Measurements from ENCODE around the gene IFNAR2.

The IFNAR2 gene

DNA sequence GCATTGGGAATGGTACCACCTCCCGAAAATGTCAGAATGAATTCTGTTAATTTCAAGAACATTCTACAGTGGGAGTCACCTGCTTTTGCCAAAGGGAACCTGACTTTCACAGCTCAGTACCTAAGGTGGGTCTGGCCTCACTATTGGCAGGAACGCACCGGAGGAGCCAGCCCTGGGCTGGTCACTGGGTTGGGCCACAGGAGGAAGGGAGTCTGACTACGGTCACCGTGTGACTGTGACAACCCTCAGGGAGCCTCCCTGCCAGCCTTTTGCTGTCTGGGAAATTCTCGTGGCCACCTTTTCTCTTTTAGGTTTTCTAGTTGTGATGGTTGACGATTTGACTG is 38.6 kb downstream of the IFNAR2 start:
- TF ChIP-seq, protein P1, sequence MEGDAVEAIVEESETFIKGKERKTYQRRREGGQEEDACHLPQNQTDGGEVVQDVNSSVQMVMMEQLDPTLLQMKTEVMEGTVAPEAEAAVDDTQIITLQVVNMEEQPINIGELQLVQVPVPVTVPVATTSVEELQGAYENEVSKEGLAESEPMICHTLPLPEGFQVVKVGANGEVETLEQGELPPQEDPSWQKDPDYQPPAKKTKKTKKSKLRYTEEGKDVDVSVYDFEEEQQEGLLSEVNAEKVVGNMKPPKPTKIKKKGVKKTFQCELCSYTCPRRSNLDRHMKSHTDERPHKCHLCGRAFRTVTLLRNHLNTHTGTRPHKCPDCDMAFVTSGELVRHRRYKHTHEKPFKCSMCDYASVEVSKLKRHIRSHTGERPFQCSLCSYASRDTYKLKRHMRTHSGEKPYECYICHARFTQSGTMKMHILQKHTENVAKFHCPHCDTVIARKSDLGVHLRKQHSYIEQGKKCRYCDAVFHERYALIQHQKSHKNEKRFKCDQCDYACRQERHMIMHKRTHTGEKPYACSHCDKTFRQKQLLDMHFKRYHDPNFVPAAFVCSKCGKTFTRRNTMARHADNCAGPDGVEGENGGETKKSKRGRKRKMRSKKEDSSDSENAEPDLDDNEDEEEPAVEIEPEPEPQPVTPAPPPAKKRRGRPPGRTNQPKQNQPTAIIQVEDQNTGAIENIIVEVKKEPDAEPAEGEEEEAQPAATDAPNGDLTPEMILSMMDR (IDR thresholded peaks at IDR 0.05; ENCODE audit: low read depth, low read length, missing control alignments): no peak
- DNase-seq (ENCODE audit: low read depth): no peak

DNA sequence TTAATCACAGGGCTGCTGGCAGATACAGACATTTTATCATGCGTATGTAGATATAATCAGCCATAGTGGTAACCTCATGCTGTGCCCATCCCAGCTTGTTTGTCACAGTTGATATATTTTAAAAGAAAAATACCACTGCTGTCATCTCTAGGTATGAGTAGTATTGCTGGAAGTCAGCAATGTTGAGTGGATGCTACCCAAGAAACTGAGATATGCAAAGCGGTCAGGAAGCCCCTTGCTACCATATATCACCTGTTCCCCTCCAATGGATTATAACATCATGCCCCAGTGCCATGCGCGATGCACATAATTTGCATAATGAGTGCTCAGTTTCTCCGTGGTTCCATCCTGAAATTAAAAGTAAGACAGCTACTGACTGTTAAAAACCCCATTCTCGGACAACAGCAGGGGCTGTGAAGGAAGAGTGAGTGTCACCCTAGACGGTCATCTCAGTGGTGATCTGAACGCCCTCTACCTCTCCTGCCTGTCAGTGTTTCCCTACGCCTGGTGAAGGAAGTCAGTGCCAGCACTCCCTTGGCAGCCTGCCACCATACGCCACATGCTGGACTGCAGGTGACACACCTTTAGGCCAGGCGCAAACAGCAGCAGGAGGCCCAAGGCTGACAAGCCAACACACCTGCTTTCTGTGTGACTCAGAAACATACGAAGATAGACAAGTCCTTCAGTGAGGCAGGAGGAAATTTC is 39.2 kb downstream of the IFNAR2 start:
- in situ Hi-C loops (cut with HindIII; ENCODE audit: low sequenced_read_pairs): no loop called here
- no peak for DNase-seq (ENCODE audit: low read depth)
- TF ChIP-seq, protein P1 (IDR thresholded peaks at IDR 0.05; ENCODE audit: low read depth, low read length, missing control alignments): no peak
- H3K4me3 ChIP-seq (ENCODE audit: low read depth, low read length): no peak overlapping the region

More for the DNA sequence above, 38.6 kb downstream of the IFNAR2 start:
- H3K4me3 ChIP-seq (ENCODE audit: low read depth, low read length): no peak overlapping the region
- in situ Hi-C loops (cut with HindIII; ENCODE audit: low sequenced_read_pairs): no loop called here

DNA sequence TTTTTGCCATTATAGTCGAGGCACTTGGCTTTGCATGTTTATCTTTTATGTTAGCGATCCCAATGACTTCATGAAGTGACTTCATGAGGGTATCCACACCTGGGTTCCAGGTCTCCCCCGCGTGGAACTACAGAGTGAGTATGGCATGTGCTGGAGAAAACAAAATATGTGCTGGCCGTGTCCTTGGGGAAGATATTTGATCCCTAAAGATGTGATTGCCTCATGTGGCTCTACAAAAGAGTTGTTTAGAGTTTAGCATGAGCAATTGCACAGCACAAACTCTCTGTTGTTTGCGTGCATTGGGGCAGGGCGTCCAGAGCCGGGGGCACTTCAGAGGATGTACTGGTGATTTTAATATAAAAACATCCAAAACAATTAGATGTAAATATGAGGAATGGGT is 41.2 kb downstream of the IFNAR2 start:
- H3K4me3 ChIP-seq (ENCODE audit: low read depth, low read length): no peak overlapping the region
- TF ChIP-seq, protein P1 (IDR thresholded peaks at IDR 0.05; ENCODE audit: low read depth, low read length, missing control alignments): no peak
- no peak for DNase-seq (ENCODE audit: low read depth)
- in situ Hi-C loops (cut with HindIII; ENCODE audit: low sequenced_read_pairs): no loop called here

DNA sequence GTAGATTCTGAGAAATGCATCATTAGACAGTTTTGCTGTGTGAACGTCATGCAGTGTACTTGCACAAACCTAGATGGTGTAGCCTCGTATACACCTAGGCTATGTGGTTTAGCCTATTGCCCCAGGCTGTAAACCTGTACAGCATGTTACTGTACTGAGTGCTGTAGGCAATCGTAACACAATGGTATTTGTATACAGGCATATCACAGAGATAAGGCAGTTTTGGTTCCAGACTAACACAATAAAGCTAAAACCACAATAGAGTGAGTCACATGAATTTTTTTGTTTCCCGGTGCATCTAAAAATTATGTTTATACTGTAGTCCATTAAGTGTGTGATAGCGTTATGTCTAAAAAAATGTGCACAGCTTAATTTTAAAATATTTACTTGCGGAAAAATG is 43.3 kb downstream of the IFNAR2 start:
- H3K4me3 ChIP-seq (ENCODE audit: low read depth, low read length): no peak overlapping the region
- TF ChIP-seq, protein P1 (IDR thresholded peaks at IDR 0.05; ENCODE audit: low read depth, low read length, missing control alignments): no peak
- in situ Hi-C loops (cut with HindIII; ENCODE audit: low sequenced_read_pairs): no loop called here
- no peak for DNase-seq (ENCODE audit: low read depth)

DNA sequence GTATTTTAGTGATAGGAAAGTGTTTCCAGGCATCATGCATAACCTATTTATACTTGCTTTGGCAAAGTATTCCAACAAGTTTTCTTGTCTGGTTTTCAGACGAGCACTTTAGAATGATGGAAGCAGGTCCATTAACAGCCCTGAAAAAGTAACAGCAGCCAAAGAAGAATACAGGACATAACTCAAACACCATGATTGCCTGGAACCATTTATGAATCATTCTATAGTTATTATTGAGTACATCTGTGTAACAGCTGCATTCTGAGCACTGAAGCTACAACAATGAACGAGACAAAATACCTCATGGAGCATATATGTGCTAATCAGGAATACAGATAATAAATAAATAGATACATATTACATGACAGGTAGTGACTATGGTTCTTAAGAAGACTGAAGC is 49.0 kb downstream of the IFNAR2 start:
- H3K4me3 ChIP-seq (ENCODE audit: low read depth, low read length): no peak overlapping the region
- TF ChIP-seq, protein P1 (IDR thresholded peaks at IDR 0.05; ENCODE audit: low read depth, low read length, missing control alignments): no peak
- in situ Hi-C loops (cut with HindIII; ENCODE audit: low sequenced_read_pairs): no loop called here

DNA sequence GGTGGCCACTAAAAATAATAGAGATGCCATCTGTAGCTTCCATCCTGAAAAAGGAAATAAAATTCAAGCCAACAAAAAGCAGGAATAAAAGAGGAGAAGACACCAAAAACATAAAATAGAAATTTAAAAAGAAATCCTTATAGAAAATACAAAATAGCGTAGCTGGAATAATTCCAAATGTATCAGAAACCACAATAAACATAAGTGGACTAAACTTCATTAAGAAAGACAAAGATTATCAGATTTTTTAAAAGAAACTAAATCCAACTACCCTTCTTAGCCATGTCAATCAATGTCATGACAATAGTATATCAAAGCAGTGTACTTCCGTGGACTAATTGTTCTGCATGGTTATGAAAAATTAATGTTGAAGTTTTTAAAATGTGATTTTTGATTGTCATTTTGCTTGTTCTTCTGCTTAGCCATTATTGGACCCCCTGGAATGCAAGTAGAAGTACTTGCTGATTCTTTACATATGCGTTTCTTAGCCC is 49.6 kb downstream of the IFNAR2 start:
- TF ChIP-seq, protein P1 (IDR thresholded peaks at IDR 0.05; ENCODE audit: low read depth, low read length, missing control alignments): no peak
- no peak overlapping the region for H3K4me3 ChIP-seq (ENCODE audit: low read depth, low read length)
- in situ Hi-C loops (cut with HindIII; ENCODE audit: low sequenced_read_pairs): no loop called here
- DNase-seq (ENCODE audit: low read depth): no peak

More for the DNA sequence above, 49.0 kb downstream of the IFNAR2 start:
- no peak for DNase-seq (ENCODE audit: low read depth)
